ENCODE data around the gene SNX7. TPM values are rescaled to one million over a fixed set of nuclear protein-coding genes. Genes with fewer than 3 reads are reported as not detected.

Gene SNX7
- total RNA-seq, 1 donor, result 78.9 TPM

- Histone ChIP-seq H2AFZ (ENCODE audit: low read length) (no peak overlapping the region), H3K27me3 (ENCODE audit: insufficient read depth, low read length) (no peaks in the 10 kb centered on the region), H4K20me1 (ENCODE audit: insufficient read depth, low read length) (no peaks in the 10 kb centered on the region), H3K79me2 (ENCODE audit: insufficient read depth, low read length) (peaks cover 50% of the 10 kb centered on the region), H3K9me3 (ENCODE audit: low read depth, low read length) (no peaks in the 10 kb centered on the region), H3K4me1 (ENCODE audit: insufficient read depth, low read length) (peaks cover 5% of the 10 kb centered on the region), H3K36me3 (ENCODE audit: insufficient read depth, low read length) (peaks cover 20% of the 10 kb centered on the region), H3K4me2 (ENCODE audit: insufficient read depth, low read length) (no peak overlapping the region), H3K27ac (ENCODE audit: low read depth, low read length) (no peak overlapping the region), H3K4me3 (ENCODE audit: insufficient read depth, low read length) (no peak overlapping the region)
- DNase-seq (ENCODE audit: insufficient read length, low spot score, missing footprints), result no peak
- TF ChIP-seq CTCF (IDR thresholded peaks at IDR 0.05; ENCODE audit: extremely low read depth, low read depth, low read length), result no peak
Observed at GRCh38 chr1:98681812-98682211, 20.3 kb downstream of the SNX7 start.

- peaks cover 13% of the 10 kb centered on the region for H3K79me2 ChIP-seq (ENCODE audit: insufficient read depth, low read length)
- DNase-seq (ENCODE audit: insufficient read length, low spot score, missing footprints), result no peak
- H3K36me3 ChIP-seq (ENCODE audit: insufficient read depth, low read length), result peaks cover 22% of the 10 kb centered on the region
- no peaks in the 10 kb centered on the region for H3K9me3 ChIP-seq (ENCODE audit: low read depth, low read length)
- no peak overlapping the region for H2AFZ ChIP-seq (ENCODE audit: low read length)
- H3K27me3 ChIP-seq (ENCODE audit: insufficient read depth, low read length), result no peaks in the 10 kb centered on the region
- H3K27ac ChIP-seq (ENCODE audit: low read depth, low read length), result no peak overlapping the region
- H3K4me2 ChIP-seq (ENCODE audit: insufficient read depth, low read length), result no peak overlapping the region
- H3K4me1 ChIP-seq (ENCODE audit: insufficient read depth, low read length), result no peaks in the 10 kb centered on the region
- no peaks in the 10 kb centered on the region for H4K20me1 ChIP-seq (ENCODE audit: insufficient read depth, low read length)
- no peak for TF ChIP-seq CTCF (IDR thresholded peaks at IDR 0.05; ENCODE audit: extremely low read depth, low read depth, low read length)
- no peak overlapping the region for H3K4me3 ChIP-seq (ENCODE audit: insufficient read depth, low read length)
Observed at GRCh38 chr1:98688110-98688739, 26.7 kb downstream of the SNX7 start.

- Histone ChIP-seq H3K4me2 (ENCODE audit: insufficient read depth, low read length) (no peak overlapping the region), H4K20me1 (ENCODE audit: insufficient read depth, low read length) (no peaks in the 10 kb centered on the region), H3K9me3 (ENCODE audit: low read depth, low read length) (no peaks in the 10 kb centered on the region), H3K4me3 (ENCODE audit: insufficient read depth, low read length) (no peak overlapping the region), H3K4me1 (ENCODE audit: insufficient read depth, low read length) (no peaks in the 10 kb centered on the region), H3K27me3 (ENCODE audit: insufficient read depth, low read length) (no peaks in the 10 kb centered on the region), H3K36me3 (ENCODE audit: insufficient read depth, low read length) (peaks cover 13% of the 10 kb centered on the region), H3K79me2 (ENCODE audit: insufficient read depth, low read length) (peaks cover 4% of the 10 kb centered on the region), H3K27ac (ENCODE audit: low read depth, low read length) (no peak overlapping the region), H2AFZ (ENCODE audit: low read length) (no peak overlapping the region)
- no peak for DNase-seq (ENCODE audit: insufficient read length, low spot score, missing footprints)
- no peak for TF ChIP-seq CTCF (IDR thresholded peaks at IDR 0.05; ENCODE audit: extremely low read depth, low read depth, low read length)
Observed at GRCh38 chr1:98690576-98690975, 29.1 kb downstream of the SNX7 start.

- Histone ChIP-seq H3K36me3 (ENCODE audit: insufficient read depth, low read length) (no peaks in the 10 kb centered on the region), H3K4me3 (ENCODE audit: insufficient read depth, low read length) (no peak overlapping the region), H3K27me3 (ENCODE audit: insufficient read depth, low read length) (no peaks in the 10 kb centered on the region), H3K27ac (ENCODE audit: low read depth, low read length) (no peak overlapping the region), H2AFZ (ENCODE audit: low read length) (no peak overlapping the region), H3K4me2 (ENCODE audit: insufficient read depth, low read length) (no peak overlapping the region), H3K9me3 (ENCODE audit: low read depth, low read length) (no peaks in the 10 kb centered on the region), H3K4me1 (ENCODE audit: insufficient read depth, low read length) (no peaks in the 10 kb centered on the region), H4K20me1 (ENCODE audit: insufficient read depth, low read length) (no peaks in the 10 kb centered on the region), H3K79me2 (ENCODE audit: insufficient read depth, low read length) (peaks cover 4% of the 10 kb centered on the region)
- no peak for DNase-seq (ENCODE audit: insufficient read length, low spot score, missing footprints)
- no peak for TF ChIP-seq CTCF (IDR thresholded peaks at IDR 0.05; ENCODE audit: extremely low read depth, low read depth, low read length)
Observed at GRCh38 chr1:98692482-98692881, 31.0 kb downstream of the SNX7 start.
